Stimulated activated CD4-positive, alpha-beta T cell treated with anti-CD3 and anti-CD28 coated beads, TNF-alpha, amount 100 ng/mL, for 48 hours (primary cell): ENCODE data around the gene PPIF.

Source experiments
- DNase-seq, 3 donors: peaks; one replicate each; pipeline ENCODE4 v3.0.0-alpha.2; 2020; ENCODE audit warnings: low read depth in 3 of 3

The PPIF gene

DNA sequence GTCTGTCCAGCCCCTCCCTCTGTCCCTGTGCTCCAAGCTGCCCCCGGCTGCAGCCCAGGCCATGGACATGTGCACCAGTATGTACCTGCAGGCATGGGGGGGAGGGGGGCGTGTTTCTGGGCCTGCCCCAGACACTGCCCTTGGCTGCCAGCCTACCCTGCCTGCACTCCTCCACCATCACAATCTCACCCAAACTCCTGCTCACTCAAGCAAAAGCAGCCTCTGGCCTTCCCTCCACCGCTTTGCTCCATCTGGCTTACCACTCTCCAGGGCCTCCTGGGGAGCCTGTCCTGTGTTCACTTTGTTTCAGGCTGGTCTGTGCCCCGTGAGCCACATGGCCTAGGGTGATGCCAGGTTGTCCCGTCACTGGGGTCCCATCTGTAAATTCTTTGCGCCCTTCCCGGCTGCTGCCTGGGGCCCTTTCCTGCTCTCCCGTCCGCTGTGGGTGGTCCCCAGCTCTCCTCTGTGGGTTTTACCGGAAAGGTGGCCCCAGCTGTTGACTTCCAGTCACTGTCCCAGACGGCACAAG, 33.3 kb upstream of the PPIF start:
- no peak for DNase-seq

DNA sequence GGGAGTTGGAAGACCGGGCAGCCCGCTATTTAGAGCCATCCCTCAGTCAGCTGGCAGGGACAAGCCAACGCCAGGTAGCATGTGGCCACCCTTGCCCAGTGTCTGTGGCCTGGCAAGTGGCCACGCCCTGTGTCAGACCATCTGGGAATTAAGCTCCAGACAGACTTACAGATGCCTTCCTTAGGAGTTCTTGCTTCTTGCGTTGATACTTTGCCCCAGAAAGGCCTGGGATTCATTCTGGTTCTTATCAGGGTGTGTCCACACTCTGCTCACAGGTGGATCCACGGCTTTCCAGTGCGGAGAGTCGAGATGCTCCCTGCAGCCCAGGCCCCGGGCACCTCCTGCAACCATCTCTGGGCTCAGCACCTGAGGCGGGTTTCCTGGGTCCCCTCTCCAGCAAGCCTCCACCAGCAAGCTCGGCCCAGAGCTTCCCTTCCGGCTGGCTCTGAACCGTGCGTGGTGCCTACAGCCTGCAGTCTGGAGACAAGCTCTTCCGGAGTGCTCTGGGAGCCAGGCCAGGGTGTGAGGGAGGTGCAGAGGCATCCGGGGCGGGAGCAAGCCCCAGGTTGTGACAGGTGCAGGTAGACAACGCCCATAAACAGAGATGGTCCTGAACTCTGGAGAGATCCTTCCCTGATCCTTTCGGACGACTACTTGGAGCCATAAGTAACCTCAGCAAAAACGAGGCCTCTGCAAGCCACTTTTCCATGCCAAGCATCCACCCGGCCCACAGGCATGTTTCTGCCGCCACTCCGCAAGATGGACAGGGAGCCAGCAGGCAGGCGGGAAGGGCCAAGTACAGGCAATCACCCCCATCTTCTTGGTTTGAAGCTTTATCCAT, 32.3 kb upstream of the PPIF start:
- no peak for DNase-seq

DNA sequence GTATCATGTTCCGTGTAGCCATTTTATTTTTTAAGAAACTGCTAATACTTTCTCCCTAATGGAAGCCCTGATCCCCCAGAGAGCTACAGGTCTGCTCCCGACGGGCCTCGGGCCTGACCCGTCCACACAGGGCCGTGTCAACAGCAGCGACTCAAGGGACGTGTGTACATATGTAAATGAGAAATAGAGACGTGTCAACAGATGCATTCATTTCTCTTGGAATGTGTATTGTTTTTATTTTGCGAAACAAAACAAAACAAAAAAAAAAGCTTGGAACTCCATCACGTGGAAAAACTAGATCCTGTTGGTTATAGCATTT, 31.7 kb upstream of the PPIF start:
- no peak for DNase-seq

DNA sequence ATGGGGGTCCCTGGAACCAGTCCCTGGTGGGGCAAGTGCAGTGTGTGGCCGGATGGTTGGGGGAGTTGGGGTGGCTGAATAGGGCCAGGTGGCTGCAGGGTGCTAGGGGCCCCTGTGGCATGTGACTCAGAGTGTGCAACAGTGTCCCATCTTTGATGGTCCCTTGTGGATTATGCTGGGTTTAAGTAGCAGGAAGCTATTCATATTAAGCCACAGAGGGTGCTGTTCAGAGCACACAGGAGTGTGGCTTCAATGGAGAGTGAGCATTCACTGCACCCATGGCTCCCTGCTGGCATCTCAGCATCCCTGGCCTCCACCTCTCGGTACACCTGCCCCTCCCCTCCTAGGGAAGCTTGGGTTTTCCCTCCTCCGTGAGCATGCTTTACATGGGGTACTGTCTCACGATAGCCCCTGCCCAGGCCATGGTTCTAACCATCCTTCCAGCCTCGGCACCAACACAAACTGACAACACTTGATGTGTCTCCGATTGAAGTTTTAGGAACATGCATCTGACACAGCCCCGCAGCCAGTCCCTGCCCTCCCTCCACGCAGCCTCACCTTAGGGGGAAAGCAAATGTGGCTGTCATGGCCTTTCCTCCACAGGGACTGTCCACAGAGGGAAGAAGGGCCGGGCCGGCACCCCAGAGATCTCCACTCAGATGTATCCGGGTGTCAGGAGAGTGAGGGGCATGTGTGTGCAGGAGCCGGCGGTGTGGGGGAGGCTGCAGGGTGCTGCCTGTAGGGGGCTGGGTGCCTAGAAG, 30.4 kb upstream of the PPIF start:
- no peak for DNase-seq

DNA sequence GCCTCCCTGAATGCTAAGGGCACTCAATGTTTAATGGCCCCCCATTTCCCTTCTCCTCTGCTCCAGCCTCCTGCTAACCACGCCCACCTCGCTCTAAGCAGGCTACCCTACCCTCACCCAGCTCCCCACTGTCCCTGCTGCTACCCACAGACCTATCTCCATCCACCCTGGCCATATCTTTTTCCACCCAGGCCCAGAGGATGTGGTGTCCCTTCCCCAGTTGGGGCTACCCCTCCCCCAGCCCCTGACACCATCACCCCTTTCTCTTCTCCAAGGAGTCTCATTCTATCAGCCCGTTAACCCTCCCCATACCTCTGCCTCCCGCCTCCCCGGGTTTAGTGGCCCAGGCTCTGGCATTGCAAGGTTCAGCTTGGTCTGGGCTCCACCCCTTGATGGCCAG, 28.9 kb upstream of the PPIF start:
- DNase-seq: no peak

DNA sequence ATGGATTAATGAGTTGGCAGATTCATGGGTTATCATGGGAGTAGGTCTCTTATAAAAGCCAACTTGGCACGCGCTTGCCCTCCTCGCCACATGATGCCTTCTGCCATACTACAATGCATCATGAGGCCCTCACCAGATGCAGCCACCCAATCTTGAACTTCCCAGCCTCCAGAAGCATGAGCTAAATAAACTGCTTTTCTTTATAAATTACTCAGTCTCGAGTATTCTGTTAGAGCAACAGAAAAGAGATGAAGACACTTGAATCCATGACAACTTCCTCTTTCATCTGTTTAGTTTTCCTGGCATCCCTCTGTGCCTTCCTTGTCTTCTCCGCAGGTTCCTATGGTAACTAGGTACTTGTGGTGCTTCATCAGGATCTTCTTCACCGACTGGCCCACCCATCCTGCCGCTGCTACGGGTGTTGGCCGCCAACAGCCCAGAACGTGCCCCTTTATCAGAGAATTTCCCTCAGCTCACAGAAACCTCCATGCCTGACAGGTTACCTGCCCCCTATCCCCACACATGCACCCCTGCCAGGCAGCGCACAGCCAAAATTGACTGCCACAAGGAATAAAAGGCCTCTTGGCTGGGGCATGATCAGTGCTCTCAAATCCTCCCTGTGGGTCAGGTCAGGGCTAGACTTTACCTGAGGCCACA, 28.0 kb upstream of the PPIF start:
- no peak for DNase-seq

DNA sequence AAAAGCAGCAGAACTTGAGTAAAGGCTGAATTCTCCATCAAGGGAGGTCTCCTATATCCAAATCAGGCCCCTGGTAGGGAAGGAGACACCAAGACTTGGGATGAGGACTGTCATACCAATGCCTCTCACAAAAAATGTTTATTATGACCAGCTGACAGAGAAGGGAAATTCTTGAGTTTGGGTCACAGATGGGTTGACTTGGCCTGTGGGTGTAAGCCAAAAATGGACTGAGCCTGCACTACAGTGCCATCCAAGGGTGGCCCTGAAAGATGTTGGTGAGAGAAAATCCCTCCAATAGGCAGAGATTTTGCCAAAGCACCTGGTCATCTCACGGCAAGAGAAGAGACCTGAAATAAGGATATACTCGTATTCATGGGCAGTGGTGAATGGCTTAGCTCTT, 27.0 kb upstream of the PPIF start:
- no peak for DNase-seq

DNA sequence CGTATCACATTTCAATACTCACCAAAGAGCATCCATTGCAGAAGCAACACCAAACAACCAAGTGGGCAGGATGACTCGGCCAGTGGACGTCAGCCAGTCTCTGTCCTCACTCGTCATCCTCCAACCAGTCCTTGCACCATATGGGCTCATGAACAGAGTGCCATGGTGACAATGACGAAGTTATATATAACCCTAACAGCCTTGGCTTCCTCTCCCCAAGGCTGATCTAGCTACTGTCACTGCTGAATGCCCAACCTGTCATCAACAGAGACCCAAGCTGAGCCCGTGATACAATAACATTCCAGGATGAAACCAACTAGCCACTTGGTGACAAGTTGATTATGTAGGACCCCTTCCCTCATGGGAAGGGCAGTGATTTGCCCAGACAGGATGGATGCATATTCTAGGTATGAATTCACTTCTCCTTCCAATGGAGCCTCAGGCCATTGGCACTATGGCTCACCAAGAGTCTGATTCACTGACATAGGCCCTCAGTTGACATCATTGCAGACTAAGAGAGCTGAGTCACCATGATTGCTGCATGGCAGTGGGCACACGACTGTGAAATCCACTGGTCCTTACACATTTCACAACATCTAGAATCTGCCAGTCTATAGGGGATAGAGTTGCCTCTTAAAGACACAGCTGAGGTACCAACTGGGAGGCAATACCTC, 26.3 kb upstream of the PPIF start:
- peak in 1 of 3 donors; percentile 37 for DNase-seq

DNA sequence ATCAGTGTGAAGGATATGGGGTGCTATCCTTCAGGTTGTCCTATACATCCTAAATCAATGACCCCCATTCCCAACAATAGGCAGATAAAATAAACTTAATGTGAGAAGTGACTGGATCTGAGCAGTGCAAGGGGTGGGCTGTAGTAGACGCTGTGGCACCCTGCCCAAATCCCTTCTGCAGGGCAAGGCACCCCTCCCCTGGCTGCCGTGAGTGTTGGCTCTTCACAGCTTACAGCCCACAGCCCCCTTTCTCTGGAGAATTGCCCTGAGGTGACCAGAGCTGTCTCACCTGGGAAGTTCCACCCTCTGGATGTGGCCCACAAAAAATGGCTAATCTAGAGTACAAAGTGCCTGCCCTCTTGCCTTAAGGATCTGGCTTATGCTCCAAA, 25.8 kb upstream of the PPIF start:
- no peak for DNase-seq

DNA sequence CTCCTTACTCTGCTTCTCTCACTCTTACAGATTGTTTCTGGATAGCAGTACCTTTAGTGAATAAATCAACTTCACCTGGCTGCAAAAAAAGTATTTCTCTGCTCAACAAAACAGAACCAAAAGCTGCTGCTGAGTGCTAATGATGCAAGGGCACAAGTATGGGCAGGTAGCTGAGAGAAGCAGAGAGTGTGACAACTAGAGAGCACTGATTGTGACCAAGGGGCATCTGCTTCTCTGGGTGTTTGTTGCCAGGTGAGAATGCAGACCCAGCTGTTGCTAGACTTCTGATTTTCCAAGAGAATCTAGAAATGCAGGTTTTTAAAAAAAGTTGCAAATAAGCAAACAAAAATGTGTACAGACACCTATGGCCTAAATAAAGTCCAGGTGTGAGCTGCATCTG, 25.3 kb upstream of the PPIF start:
- DNase-seq: no peak

DNA sequence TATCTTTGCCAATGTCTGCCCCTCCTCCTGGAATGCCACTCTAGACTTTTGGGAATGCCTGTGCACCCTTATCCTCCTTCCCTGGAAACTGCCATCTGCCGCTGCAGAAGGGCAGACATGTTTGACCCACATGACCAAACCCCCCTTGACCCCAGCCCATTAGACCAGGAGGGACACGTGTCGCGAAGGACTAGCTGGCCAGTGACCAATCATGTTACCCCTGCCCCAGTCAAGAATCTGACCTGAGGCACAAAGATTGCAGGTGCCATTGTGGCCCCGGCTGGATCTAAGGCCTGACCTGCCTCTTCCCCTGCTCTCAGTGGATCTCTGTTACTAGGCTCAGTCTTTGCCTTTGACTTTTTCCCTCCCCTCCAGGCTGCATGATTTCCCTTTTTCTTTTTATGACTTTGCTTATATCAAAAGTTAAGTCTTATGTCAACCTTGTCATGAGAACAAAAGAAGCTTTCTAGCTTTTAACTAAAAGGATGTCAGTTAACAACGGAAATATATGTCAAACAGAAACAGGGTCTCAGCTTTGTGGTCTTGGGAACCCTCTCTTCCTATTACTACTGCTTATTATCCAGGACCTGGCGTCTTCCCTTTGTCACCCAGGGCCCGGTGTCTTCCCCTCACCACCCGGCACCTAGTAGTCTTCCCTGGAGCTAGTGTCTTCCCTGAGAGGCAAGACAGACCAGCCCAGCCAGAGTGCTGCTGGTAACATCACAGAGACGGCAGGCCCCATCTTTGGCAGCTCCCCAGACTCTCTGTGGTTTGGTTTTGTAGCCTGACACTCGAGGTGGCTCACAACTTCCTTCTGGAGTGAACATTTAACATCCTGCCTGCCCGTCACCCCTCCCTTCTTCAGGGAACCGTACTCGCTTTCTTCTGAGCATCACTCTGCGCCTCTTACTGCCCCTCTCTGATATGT, 24.4 kb upstream of the PPIF start:
- peak; percentile 53 to 68 (median 66) for DNase-seq

DNA sequence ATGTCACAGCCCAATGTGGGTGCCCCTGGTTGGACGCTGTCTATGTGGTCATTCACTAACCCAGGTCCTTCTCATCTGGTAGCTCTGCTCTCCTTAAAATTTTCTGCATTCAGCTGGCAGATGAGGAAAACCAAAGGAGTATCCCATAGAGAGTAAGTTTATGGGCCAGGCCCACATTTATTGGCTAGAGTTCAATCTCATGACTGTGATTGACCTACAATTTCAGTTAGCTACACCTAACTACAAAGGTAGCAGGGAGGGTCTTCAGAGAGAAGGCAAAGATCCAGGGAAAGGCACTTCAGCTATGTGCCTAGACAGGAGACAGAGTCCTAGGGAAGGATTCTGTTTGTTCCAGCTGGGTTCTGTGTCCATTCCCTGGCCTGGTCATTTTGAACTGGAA, 23.7 kb upstream of the PPIF start:
- DNase-seq: no peak

DNA sequence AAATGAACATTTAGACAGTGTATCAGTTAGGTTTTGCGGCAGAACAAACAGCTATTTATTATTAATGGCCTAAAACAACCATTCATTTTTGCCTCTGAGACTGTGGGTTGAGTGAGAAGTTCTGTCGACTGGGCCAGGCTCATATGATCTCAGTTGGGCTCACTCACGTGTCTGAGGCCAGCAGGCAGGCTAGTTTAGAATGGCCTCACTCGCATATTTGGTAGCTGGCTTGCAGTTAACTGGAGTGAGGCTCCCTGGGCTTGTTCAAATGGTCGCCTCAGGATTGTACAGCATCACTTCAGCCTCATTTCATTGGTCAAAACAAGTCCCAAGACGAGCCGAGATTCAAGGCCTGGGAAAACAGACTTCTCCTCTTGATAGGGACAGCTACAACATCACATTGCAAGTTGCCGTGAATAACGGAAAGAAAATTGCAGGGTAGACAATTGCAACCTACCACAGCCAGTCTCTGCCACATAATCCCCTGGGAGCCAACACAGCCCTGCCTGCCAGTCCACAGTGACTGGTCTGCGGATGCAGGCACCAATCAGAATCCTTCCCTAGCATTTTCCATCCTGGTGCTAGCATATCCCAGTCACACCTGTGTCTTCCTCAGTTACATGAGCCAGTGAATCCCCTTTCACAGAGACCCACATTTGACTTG, 23.1 kb upstream of the PPIF start:
- no peak for DNase-seq

DNA sequence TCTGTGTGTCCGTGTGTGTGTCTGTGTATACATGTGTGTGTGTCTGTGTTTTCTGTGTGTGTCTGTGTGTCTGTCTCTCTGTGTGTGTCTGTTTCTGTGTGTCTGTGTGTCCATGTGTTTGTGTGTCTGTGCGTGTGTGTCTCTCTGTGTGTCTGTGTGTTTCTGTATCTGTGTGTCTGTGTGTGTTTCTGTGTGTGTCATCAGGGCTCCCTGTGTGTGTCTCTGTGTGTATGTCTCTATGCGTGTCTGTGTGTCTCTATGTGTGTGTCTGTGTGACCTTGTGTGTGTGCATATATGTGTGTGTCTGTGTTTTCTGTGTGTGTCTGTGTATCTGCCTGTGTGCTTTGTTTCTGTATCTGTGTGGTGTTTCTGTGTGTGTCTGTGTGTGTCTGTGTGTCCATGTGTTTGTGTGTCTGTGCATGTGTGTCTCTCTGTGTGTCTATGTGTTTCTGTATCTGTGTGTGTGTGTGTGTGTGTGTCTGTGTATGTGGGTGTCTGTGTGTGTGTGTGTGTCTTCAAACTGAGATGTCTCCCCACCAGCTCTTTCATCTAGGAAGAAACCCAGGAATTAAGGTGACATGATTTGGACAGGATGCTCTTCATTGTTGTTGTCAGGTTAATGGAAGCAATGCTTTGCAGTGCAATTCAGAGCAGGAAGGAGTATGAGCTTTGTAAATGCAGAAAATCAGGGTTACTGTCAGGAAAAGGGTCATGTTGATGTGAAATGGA, 20.7 kb upstream of the PPIF start:
- no peak for DNase-seq

DNA sequence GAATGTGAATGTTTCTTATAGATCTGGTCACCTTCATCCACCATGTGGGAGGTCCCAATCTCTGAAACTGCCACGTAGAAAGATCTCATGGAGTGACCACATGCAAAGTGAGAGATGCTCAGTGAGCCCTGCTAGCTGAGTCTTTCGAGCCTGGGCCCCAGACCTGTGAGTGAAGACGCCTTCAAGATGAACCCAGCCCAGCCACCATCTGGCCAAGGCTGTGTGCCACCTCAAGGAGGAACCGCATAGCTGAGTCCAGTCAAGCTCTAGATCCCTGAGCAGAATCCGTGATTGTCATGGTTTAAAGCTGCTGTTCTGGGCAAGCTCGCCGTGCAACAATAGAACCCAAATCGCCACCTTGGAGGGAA, 20.2 kb upstream of the PPIF start:
- DNase-seq: no peak

DNA sequence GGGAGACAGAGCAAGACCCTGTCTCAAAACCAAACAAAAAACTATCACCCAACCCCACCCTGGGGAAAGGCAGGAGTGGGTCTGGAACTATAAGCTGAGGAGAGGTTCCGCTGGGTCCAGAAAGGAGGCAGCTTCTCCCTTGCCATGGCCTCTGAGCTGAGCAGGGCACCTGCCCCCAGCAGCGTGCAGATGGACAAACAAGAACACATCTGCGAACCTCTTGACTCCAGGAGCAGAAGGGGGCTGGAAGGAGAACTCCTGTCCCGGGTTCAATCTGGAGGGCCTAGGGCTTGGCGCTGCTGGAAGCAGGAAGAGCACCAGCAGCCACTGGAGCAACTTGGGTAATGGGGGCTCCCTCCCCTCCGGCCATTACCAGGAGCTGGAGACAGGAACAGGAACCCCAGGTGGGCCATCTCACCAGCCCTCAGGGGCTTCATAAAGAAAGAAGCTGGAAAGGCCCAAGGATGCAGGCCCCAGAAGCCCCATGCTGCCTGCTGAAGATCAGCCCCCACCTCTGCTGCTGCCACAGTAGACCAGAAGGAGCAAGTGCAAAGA, 19.0 kb upstream of the PPIF start:
- DNase-seq: no peak

DNA sequence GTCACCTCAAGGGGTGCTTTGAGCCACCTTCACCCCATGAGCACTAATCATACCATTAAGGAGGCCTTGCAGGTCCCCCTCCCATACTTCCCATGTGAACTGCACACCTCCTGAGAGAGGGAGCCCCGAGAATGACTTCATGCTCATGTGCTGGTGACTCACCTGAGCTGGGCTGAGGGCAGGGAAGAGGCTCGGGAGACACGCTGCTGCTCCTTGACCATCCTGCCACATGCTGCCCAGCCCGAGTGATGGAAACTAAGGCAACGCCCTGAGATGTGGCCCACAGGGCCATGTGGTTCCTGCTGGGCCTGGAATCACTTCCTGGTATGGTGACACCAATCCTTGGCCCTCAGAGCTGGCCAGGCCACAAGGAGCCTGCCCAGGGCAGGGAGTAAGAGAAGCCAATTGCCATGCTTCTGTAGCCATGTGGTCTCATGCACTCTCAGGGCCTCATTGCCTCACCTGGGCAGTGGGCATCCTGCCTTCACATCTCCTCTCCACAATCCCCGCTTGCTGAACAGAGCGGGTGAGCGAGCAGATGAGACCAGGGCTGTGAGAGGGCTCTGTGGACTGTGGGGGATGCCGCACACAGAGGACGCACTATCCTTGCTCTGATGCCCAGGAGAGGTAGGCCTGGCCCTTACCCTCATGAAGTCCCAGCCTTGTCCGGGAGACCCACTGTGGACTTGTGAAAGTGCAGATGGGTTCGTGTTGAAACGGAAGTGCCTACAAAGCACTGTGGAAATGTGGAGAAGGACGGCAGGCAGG, 18.3 kb upstream of the PPIF start:
- no peak for DNase-seq

DNA sequence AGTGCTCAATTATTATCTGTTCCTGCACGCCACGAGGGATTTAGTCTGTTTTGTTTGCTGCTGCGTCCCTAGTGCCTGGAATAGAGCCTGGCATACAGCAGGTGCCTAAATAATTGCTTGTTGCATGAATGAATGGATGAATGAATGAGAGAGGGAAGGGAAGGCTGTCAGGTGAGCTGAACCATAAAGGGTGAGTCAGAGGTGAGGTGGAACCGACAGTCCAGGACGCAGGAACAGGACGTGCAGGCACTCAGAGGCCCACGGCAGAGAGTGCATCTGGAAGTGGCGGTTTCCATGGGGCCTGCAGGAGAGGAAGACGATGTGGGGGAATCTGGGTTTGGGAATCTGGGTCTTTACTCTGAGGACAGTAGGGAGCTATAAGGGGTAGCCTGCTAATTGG, 17.7 kb upstream of the PPIF start:
- DNase-seq: no peak

DNA sequence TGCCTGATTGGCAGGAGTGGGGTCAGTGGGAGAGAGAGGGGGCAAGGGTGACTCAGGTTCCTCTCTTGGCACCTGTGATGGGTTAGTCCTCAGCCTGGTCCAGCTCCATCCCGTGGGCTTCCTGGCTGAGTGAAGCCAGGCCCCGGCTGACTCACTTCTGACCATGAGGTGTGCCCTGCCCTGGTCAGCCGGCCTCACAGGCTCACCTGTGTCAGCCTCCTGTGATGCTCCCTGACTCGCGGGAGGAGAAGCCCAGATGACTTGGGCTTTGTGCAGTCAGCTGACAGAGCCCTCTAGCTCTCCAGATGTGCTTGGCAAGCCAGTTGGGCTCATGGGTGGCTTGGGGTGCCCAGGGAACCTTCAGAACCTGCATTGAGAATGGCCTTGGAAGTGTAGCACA, 16.0 kb upstream of the PPIF start:
- no peak for DNase-seq
